Activated CD4-positive, alpha-beta T cell treated with anti-CD3 and anti-CD28 coated beads, Interleukin-2, Interleukin-4, amounts not matched to agents 100 ng/mL and 50 ng/mL, durations not matched to agents 16 hours and 8 hours (primary cell): Measurements from ENCODE around the gene SMOC1.

Experiments
- DNase-seq: peaks from one replicate; pipeline ENCODE4 v3.0.0-alpha.2; 2020; ENCODE audit warnings: low spot score

The SMOC1 gene

GRCh38 chr14:69980457-69981425, 101.5 kb downstream of the SMOC1 start:
- no peak for DNase-seq

GRCh38 chr14:69982220-69982839, 103.1 kb downstream of the SMOC1 start:
- no peak for DNase-seq

- DNase-seq, result no peak
These were observed 103.7 kb downstream of the SMOC1 start for GRCh38 chr14:69982886-69983285.

GRCh38 chr14:69983317-69983716, 104.1 kb downstream of the SMOC1 start:
- no peak for DNase-seq

GRCh38 chr14:69985463-69985862, 106.2 kb downstream of the SMOC1 start:
- no peak for DNase-seq

- no peak for DNase-seq
These were observed 107.1 kb downstream of the SMOC1 start for GRCh38 chr14:69986336-69986735.

GRCh38 chr14:69987406-69988121, 108.3 kb downstream of the SMOC1 start:
- DNase-seq, result no peak

- no peak for DNase-seq
These were observed 109.8 kb downstream of the SMOC1 start for GRCh38 chr14:69988979-69989378.

- no peak for DNase-seq
These were observed 110.4 kb downstream of the SMOC1 start for GRCh38 chr14:69989622-69990021.

GRCh38 chr14:69990323-69990722, 111.1 kb downstream of the SMOC1 start:
- no peak for DNase-seq

- DNase-seq, result no peak
These were observed 112.2 kb downstream of the SMOC1 start for GRCh38 chr14:69991422-69991821.

- no peak for DNase-seq
These were observed 113.3 kb downstream of the SMOC1 start for GRCh38 chr14:69992564-69992963.

- no peak for DNase-seq
These were observed 114.1 kb downstream of the SMOC1 start for GRCh38 chr14:69993326-69993725.

- no peak for DNase-seq
These were observed 114.8 kb downstream of the SMOC1 start for GRCh38 chr14:69994002-69994401.

- no peak for DNase-seq
These were observed 117.0 kb downstream of the SMOC1 start for GRCh38 chr14:69996216-69996615.

- DNase-seq, result no peak
These were observed 118.6 kb downstream of the SMOC1 start for GRCh38 chr14:69997849-69998248.

GRCh38 chr14:69999261-69999674, 120.1 kb downstream of the SMOC1 start:
- no peak for DNase-seq

GRCh38 chr14:70000601-70001000, 121.4 kb downstream of the SMOC1 start:
- no peak for DNase-seq

GRCh38 chr14:70002589-70003346, 123.6 kb downstream of the SMOC1 start:
- DNase-seq, result no peak

- no peak for DNase-seq
These were observed 125.6 kb downstream of the SMOC1 start for GRCh38 chr14:70004791-70005190.

- DNase-seq, result no peak
These were observed 126.1 kb downstream of the SMOC1 start for GRCh38 chr14:70005281-70005805.

- no peak for DNase-seq
These were observed 127.5 kb downstream of the SMOC1 start for GRCh38 chr14:70006699-70007098.
